ENCODE data around the gene DLGAP1. TPM values are rescaled to one million over a fixed set of nuclear protein-coding genes. Genes with fewer than 3 reads are reported as not detected.

DLGAP1 gene
- total RNA-seq, 1 donor from 2014 or later = 18.5 TPM

- Histone ChIP-seq H3K79me2 (ENCODE audit: low read depth) (no peaks in the 10 kb centered on the region), H3K4me3 (no peak overlapping the region), H3K4me2 (no peak overlapping the region), H3K27me3 (no peaks in the 10 kb centered on the region), H4K20me1 (ENCODE audit: low read depth) (no peaks in the 10 kb centered on the region), H3K4me1 (peaks cover 15% of the 10 kb centered on the region), H3K9me3 (ENCODE audit: low read depth) (no peaks in the 10 kb centered on the region), H3K36me3 (no peaks in the 10 kb centered on the region), H2AFZ (replicated peaks) (no peak overlapping the region), H3K27ac (peak overlapping the region; percentile 27), H3K9ac (no peak overlapping the region), H3F3A (ENCODE audit: low read depth) (no peaks in the 10 kb centered on the region)
- no peaks in the 10 kb centered on the region for H3K36me3 Mint-ChIP-seq
- no peak overlapping the region for H3K27ac Mint-ChIP-seq
- peaks cover 6% of the 10 kb centered on the region for H3K4me1 Mint-ChIP-seq
- TF ChIP-seq EZH2 (IDR thresholded peaks at IDR 0.05) (no peak), EZH2phosphoT487 (IDR thresholded peaks at IDR 0.05) (no peak), CTCF (IDR thresholded peaks at IDR 0.05) (no peak)
- H3K9me3 Mint-ChIP-seq = no peaks in the 10 kb centered on the region
- H3K27me3 Mint-ChIP-seq (ENCODE audit: insufficient read depth, low read depth) = peaks cover 3% of the 10 kb centered on the region
- no peak overlapping the region for H3K4me3 Mint-ChIP-seq
- DNase-seq (ENCODE audit: low spot score) = no peak
Observed at GRCh38 chr18:4077721-4078120, 377.4 kb downstream of the DLGAP1 start.

GRCh38 chr18:4077204-4077603 is 377.9 kb downstream of the DLGAP1 start:
- H3K27ac Mint-ChIP-seq = no peak overlapping the region
- H3K4me3 Mint-ChIP-seq = no peak overlapping the region
- TF ChIP-seq CTCF (IDR thresholded peaks at IDR 0.05) (no peak), EZH2phosphoT487 (IDR thresholded peaks at IDR 0.05) (no peak), EZH2 (IDR thresholded peaks at IDR 0.05) (no peak)

GRCh38 chr18:4074647-4075046 is 380.5 kb downstream of the DLGAP1 start:
- no peaks in the 10 kb centered on the region for H3K79me2 ChIP-seq (ENCODE audit: low read depth)
- H3K27ac Mint-ChIP-seq = no peak overlapping the region
- no peaks in the 10 kb centered on the region for H3F3A ChIP-seq (ENCODE audit: low read depth)
- H3K4me3 Mint-ChIP-seq = no peak overlapping the region
- H3K4me1 ChIP-seq = peaks cover 15% of the 10 kb centered on the region
- TF ChIP-seq EZH2phosphoT487 (IDR thresholded peaks at IDR 0.05) = no peak
- TF ChIP-seq EZH2 (IDR thresholded peaks at IDR 0.05) = no peak
- TF ChIP-seq CTCF (IDR thresholded peaks at IDR 0.05) = no peak
- H2AFZ ChIP-seq (replicated peaks) = no peak overlapping the region
- no peaks in the 10 kb centered on the region for H4K20me1 ChIP-seq (ENCODE audit: low read depth)
- no peaks in the 10 kb centered on the region for H3K36me3 Mint-ChIP-seq
- H3K36me3 ChIP-seq = no peaks in the 10 kb centered on the region
- no peak overlapping the region for H3K4me3 ChIP-seq
- H3K9me3 ChIP-seq (ENCODE audit: low read depth) = no peaks in the 10 kb centered on the region
- H3K27me3 ChIP-seq = no peaks in the 10 kb centered on the region
- no peak overlapping the region for H3K4me2 ChIP-seq
- H3K9me3 Mint-ChIP-seq = no peaks in the 10 kb centered on the region
- DNase-seq (ENCODE audit: low spot score) = no peak
- H3K27ac ChIP-seq = no peak overlapping the region
- H3K9ac ChIP-seq = no peak overlapping the region
- peaks cover 6% of the 10 kb centered on the region for H3K4me1 Mint-ChIP-seq
- H3K27me3 Mint-ChIP-seq (ENCODE audit: insufficient read depth, low read depth) = no peaks in the 10 kb centered on the region

More at GRCh38 chr18:4077204-4077603, 377.9 kb downstream of the DLGAP1 start:
- Histone ChIP-seq H3K4me3 (no peak overlapping the region), H3K4me2 (no peak overlapping the region), H3K27ac (peak overlapping the region; percentile 27), H3K4me1 (peaks cover 15% of the 10 kb centered on the region), H3K9me3 (ENCODE audit: low read depth) (no peaks in the 10 kb centered on the region), H3K36me3 (no peaks in the 10 kb centered on the region), H3K27me3 (no peaks in the 10 kb centered on the region), H2AFZ (replicated peaks) (no peak overlapping the region), H4K20me1 (ENCODE audit: low read depth) (no peaks in the 10 kb centered on the region), H3K9ac (no peak overlapping the region), H3K79me2 (ENCODE audit: low read depth) (no peaks in the 10 kb centered on the region), H3F3A (ENCODE audit: low read depth) (no peaks in the 10 kb centered on the region)
- Mint-ChIP-seq H3K4me1 (peaks cover 6% of the 10 kb centered on the region), H3K36me3 (no peaks in the 10 kb centered on the region), H3K27me3 (ENCODE audit: insufficient read depth, low read depth) (peaks cover 3% of the 10 kb centered on the region), H3K9me3 (no peaks in the 10 kb centered on the region)
- DNase-seq (ENCODE audit: low spot score) = no peak
